Inflammatory macrophage treated with lipopolysaccharide for 4 hours (primary cell): Measurements from ENCODE around the gene NEUROD4.
A peak's percentile ranks its signal among the peaks of the same experiment; 100 is the strongest.

Experiments used
- DNase-seq: peaks from one replicate; pipeline ENCODE4 v3.0.0-alpha.2; 2020

NEUROD4 gene

GRCh38 chr12:55061024-55061423 is 41.2 kb downstream of the NEUROD4 start:
- no peak for DNase-seq

DNA sequence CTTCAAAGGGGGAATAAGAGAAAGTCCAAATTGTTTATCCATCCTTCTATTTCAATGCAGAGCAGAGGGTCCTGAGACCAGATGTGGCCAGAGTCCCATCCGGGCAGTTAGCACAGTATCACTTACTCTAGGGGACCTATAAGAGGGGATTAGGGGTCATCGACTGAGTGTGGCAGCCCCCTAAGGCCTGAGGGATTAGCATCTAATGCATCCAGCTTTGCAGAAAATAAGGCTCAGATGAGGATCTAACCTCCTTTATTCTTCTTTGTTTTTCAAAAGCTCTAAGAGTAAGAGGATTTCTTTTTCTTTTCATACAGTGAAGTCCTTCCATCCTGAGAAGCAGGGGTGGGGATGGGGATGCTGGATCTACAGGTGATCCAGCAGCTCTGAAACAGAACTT is 43.5 kb downstream of the NEUROD4 start:
- DNase-seq = no peak

DNA sequence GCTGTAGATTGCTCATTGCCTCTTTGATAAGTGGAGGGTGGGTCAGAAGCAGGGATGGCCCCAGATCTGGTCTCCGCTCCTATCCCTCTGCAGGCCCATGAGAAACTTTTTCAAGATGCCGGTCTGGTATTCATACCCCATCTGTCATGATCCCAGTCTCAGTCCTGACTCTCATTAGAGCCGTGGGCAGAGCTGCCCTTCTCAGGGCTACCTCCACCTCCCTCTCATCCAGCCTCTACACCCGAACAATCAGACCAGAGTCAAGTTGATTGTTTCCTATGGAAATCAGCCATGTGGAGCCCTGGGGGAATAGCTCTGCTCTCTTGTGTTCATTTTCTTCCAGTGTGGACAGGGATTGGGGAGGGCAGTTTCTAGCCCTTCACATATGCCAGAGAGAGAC is 45.8 kb downstream of the NEUROD4 start:
- no peak for DNase-seq

DNA sequence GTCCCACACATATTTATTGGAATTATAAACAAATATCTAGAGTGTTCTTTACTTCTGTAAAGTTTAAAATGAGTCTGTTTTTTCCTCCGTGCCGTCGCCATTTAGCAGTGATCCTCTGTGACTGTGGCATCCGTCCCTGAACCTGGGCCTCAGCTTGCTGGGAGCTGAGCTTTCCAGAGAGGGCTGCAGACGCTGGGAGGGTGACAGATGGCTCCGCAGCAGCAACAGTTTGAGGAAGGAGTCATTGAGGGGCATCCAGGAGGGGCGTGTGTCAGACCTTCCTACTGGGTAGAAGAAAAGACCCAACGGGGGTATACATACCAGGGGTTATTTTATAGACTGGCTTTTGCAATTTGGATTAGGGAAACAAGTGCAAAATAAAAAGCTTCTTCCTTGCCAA is 47.9 kb downstream of the NEUROD4 start:
- no peak for DNase-seq

DNA sequence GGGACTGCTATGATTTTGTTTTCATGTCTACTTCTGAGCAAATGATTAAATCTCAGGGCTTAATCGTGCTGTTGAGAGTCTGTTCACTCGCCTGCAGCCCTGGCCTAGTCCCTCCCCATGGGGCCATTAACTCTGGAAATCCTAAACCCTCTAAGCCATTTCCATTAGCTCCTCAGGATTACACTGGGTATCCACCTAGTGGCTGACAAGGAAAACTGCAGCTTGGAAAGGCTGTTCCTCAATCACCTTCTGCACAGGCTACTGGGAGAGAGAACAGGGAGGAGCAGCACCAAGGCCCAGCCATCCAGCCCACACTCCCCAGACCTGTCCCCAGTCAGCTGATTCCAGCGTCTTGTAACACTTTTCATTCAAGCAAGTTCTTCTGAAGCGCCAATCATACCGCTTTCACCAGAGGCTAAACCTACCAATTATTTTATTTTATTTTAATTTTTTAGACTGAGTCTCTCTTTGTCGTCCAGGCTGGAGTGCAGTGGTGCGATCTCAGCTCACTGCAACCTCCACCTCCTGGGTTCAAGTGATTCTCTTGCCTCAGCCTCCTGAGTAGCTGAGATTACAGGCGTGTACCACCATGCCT is 48.7 kb downstream of the NEUROD4 start:
- DNase-seq = peak; percentile 72

DNA sequence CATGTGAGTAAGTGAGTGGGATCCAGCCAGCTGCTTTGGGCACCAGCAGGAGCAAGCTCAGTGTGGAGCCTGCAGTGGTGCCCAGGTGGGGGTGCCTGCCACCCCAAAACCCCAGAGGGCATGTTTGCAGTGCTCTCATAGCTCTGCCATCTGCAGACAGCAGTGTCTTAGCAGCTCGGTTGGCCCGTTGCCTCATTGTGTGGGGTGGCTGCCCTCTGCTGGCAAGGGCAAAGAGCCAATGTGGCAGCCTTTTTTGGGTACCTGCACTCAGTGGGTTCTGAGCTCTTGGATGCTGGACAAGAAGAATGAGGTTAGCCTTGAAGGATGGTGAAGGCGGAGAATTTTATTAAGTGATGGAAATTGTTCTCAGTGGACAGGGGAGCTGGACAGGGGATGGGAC is 52.3 kb downstream of the NEUROD4 start:
- DNase-seq = peak; percentile 70

DNA sequence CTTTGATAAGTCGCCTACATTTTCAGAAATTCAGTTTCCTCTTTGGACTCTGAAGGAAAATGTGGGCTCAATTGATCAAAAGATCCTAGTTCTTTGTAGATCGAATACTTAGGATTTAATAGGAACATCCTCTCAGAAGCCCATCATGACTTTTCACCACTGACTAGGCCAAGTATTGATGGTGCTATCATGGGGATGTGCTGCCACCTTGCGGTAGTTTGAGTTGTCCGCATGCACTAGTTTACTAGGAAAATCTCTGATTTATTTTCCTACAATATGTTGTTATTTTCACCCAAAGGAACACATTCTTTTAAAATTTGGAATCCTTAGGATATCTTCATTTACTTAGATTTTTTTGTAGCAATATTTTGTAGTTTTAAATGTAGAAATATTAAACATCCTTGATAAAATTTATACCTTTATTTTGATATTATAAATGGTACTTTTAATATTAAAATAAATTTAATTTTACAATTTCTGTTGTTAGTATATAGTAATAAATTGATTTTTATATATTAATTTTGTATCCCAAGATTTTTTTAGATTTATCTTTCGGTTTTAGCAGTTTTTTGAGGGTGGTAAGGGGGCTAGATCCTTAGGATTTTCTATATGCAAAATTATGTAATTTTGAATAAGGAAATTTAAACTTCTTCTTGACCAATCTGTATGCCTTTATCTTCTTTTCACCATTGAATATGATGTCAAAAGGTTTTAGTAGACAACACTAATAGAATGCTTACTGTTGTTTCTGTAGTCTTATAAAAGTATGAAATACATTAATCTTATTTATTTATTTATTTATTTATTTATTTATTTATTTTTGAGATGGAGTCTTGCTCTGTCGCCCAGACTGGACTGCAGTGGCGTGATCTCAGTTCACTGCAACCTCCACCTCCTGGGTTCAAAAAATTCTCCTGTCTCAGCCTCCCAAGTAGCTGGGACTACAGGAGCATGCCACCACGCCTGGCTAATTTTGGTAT is 53.6 kb downstream of the NEUROD4 start:
- DNase-seq = peak; percentile 77

DNA sequence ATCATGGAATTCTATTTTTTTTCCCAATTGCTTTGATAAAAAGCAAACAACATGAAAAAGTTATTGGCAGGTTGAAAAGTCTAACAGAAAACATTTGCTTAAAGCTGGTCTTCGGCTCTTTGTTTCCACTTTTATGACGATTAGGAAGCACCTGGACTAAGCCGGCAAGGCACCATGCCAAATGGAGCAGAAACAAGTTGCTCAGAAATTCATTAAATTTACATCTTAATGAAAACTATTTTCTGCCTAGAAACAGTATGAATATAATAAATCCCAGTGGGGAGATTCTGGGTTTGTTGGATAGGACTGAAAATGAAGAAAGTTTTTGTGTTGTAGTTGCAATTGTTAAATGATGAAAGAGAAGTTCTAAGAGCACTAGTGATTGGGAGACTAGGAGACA is 55.0 kb downstream of the NEUROD4 start:
- no peak for DNase-seq
